ENCODE results near the gene PPT2. TPM values are rescaled to one million over a fixed set of nuclear protein-coding genes. Genes with fewer than 3 reads are reported as not detected.

The PPT2 gene
- total RNA-seq, 1 experiment from 2014 or later, result 14.4 TPM

- no peak overlapping the region for H3K27ac ChIP-seq (ENCODE audit: low read length)
- no peaks in the 10 kb centered on the region for H3K27me3 ChIP-seq (ENCODE audit: low read length)
- H3K9ac ChIP-seq (ENCODE audit: low read length), result no peak overlapping the region
- H3K4me1 ChIP-seq (ENCODE audit: low read length), result no peaks in the 10 kb centered on the region
- no peaks in the 10 kb centered on the region for H3K9me2 ChIP-seq (replicated peaks; ENCODE audit: insufficient read depth, low read length)
- H4K20me1 ChIP-seq (ENCODE audit: insufficient read depth, low read depth, low read length), result no peaks in the 10 kb centered on the region
- H3K4me3 ChIP-seq (ENCODE audit: low read length), result no peak overlapping the region
- H3K4me2 ChIP-seq (ENCODE audit: low read depth, low read length, poor library complexity, severe bottlenecking), result no peak overlapping the region
- H3K36me3 ChIP-seq (ENCODE audit: insufficient read depth, low read length), result peaks cover 3% of the 10 kb centered on the region
- no peak for DNase-seq
- H3K9me3 ChIP-seq (ENCODE audit: low read length), result no peaks in the 10 kb centered on the region
- H2AFZ ChIP-seq (ENCODE audit: low read length), result no peak overlapping the region
- no peaks in the 10 kb centered on the region for H3K79me2 ChIP-seq (ENCODE audit: low read length)
Measured at GRCh38 chr6:32111424-32112066, 42.4 kb upstream of the PPT2 start.

GRCh38 chr6:32112431-32112980 lies 41.4 kb upstream of the PPT2 start:
- Histone ChIP-seq H3K79me2 (ENCODE audit: low read length) (no peaks in the 10 kb centered on the region), H2AFZ (ENCODE audit: low read length) (no peak overlapping the region), H3K4me2 (ENCODE audit: low read depth, low read length, poor library complexity, severe bottlenecking) (no peak overlapping the region), H3K9me3 (ENCODE audit: low read length) (no peaks in the 10 kb centered on the region), H3K36me3 (ENCODE audit: insufficient read depth, low read length) (peaks cover 3% of the 10 kb centered on the region), H3K4me3 (ENCODE audit: low read length) (no peak overlapping the region), H3K9ac (ENCODE audit: low read length) (no peak overlapping the region), H3K9me2 (replicated peaks; ENCODE audit: insufficient read depth, low read length) (no peaks in the 10 kb centered on the region), H3K4me1 (ENCODE audit: low read length) (no peaks in the 10 kb centered on the region), H4K20me1 (ENCODE audit: insufficient read depth, low read depth, low read length) (no peaks in the 10 kb centered on the region), H3K27ac (ENCODE audit: low read length) (no peak overlapping the region), H3K27me3 (ENCODE audit: low read length) (no peaks in the 10 kb centered on the region)
- no peak for DNase-seq

GRCh38 chr6:32113386-32114352 lies 40.3 kb upstream of the PPT2 start:
- no peaks in the 10 kb centered on the region for H3K4me1 ChIP-seq (ENCODE audit: low read length)
- no peaks in the 10 kb centered on the region for H3K27me3 ChIP-seq (ENCODE audit: low read length)
- no peaks in the 10 kb centered on the region for H3K79me2 ChIP-seq (ENCODE audit: low read length)
- H3K4me3 ChIP-seq (ENCODE audit: low read length), result no peak overlapping the region
- H2AFZ ChIP-seq (ENCODE audit: low read length), result no peak overlapping the region
- no peaks in the 10 kb centered on the region for H3K9me2 ChIP-seq (replicated peaks; ENCODE audit: insufficient read depth, low read length)
- no peaks in the 10 kb centered on the region for H4K20me1 ChIP-seq (ENCODE audit: insufficient read depth, low read depth, low read length)
- DNase-seq, result no peak
- no peak overlapping the region for H3K27ac ChIP-seq (ENCODE audit: low read length)
- no peaks in the 10 kb centered on the region for H3K9me3 ChIP-seq (ENCODE audit: low read length)
- peaks cover 7% of the 10 kb centered on the region for H3K36me3 ChIP-seq (ENCODE audit: insufficient read depth, low read length)
- no peak overlapping the region for H3K4me2 ChIP-seq (ENCODE audit: low read depth, low read length, poor library complexity, severe bottlenecking)
- H3K9ac ChIP-seq (ENCODE audit: low read length), result no peak overlapping the region

- no peaks in the 10 kb centered on the region for H3K9me2 ChIP-seq (replicated peaks; ENCODE audit: insufficient read depth, low read length)
- no peak for DNase-seq
- no peak overlapping the region for H3K9ac ChIP-seq (ENCODE audit: low read length)
- H3K4me3 ChIP-seq (ENCODE audit: low read length), result no peak overlapping the region
- no peaks in the 10 kb centered on the region for H3K4me1 ChIP-seq (ENCODE audit: low read length)
- no peaks in the 10 kb centered on the region for H3K79me2 ChIP-seq (ENCODE audit: low read length)
- H3K27me3 ChIP-seq (ENCODE audit: low read length), result no peaks in the 10 kb centered on the region
- no peak overlapping the region for H3K27ac ChIP-seq (ENCODE audit: low read length)
- no peaks in the 10 kb centered on the region for H3K9me3 ChIP-seq (ENCODE audit: low read length)
- H3K4me2 ChIP-seq (ENCODE audit: low read depth, low read length, poor library complexity, severe bottlenecking), result no peak overlapping the region
- H2AFZ ChIP-seq (ENCODE audit: low read length), result no peak overlapping the region
- H3K36me3 ChIP-seq (ENCODE audit: insufficient read depth, low read length), result peaks cover 7% of the 10 kb centered on the region
- H4K20me1 ChIP-seq (ENCODE audit: insufficient read depth, low read depth, low read length), result no peaks in the 10 kb centered on the region
Measured at GRCh38 chr6:32114796-32115195, 39.1 kb upstream of the PPT2 start.

GRCh38 chr6:32115623-32116022 lies 38.3 kb upstream of the PPT2 start:
- no peaks in the 10 kb centered on the region for H3K79me2 ChIP-seq (ENCODE audit: low read length)
- no peak overlapping the region for H3K9ac ChIP-seq (ENCODE audit: low read length)
- no peaks in the 10 kb centered on the region for H3K9me2 ChIP-seq (replicated peaks; ENCODE audit: insufficient read depth, low read length)
- peaks cover 7% of the 10 kb centered on the region for H3K36me3 ChIP-seq (ENCODE audit: insufficient read depth, low read length)
- no peaks in the 10 kb centered on the region for H4K20me1 ChIP-seq (ENCODE audit: insufficient read depth, low read depth, low read length)
- H3K9me3 ChIP-seq (ENCODE audit: low read length), result no peaks in the 10 kb centered on the region
- no peaks in the 10 kb centered on the region for H3K4me1 ChIP-seq (ENCODE audit: low read length)
- no peak overlapping the region for H2AFZ ChIP-seq (ENCODE audit: low read length)
- H3K27me3 ChIP-seq (ENCODE audit: low read length), result no peaks in the 10 kb centered on the region
- no peak overlapping the region for H3K27ac ChIP-seq (ENCODE audit: low read length)
- no peak for DNase-seq
- no peak overlapping the region for H3K4me3 ChIP-seq (ENCODE audit: low read length)
- H3K4me2 ChIP-seq (ENCODE audit: low read depth, low read length, poor library complexity, severe bottlenecking), result no peak overlapping the region

GRCh38 chr6:32116674-32117073 lies 37.3 kb upstream of the PPT2 start:
- no peaks in the 10 kb centered on the region for H3K79me2 ChIP-seq (ENCODE audit: low read length)
- peak; percentile 64 for DNase-seq
- no peak overlapping the region for H3K9ac ChIP-seq (ENCODE audit: low read length)
- no peak overlapping the region for H2AFZ ChIP-seq (ENCODE audit: low read length)
- H3K27ac ChIP-seq (ENCODE audit: low read length), result no peak overlapping the region
- H3K9me3 ChIP-seq (ENCODE audit: low read length), result no peaks in the 10 kb centered on the region
- H3K9me2 ChIP-seq (replicated peaks; ENCODE audit: insufficient read depth, low read length), result no peaks in the 10 kb centered on the region
- H3K4me1 ChIP-seq (ENCODE audit: low read length), result no peaks in the 10 kb centered on the region
- H3K27me3 ChIP-seq (ENCODE audit: low read length), result no peaks in the 10 kb centered on the region
- peaks cover 7% of the 10 kb centered on the region for H3K36me3 ChIP-seq (ENCODE audit: insufficient read depth, low read length)
- H3K4me2 ChIP-seq (ENCODE audit: low read depth, low read length, poor library complexity, severe bottlenecking), result no peak overlapping the region
- no peaks in the 10 kb centered on the region for H4K20me1 ChIP-seq (ENCODE audit: insufficient read depth, low read depth, low read length)
- H3K4me3 ChIP-seq (ENCODE audit: low read length), result no peak overlapping the region

GRCh38 chr6:32117461-32117860 lies 36.5 kb upstream of the PPT2 start:
- Histone ChIP-seq H3K27ac (ENCODE audit: low read length) (no peak overlapping the region), H3K9ac (ENCODE audit: low read length) (no peak overlapping the region), H3K9me3 (ENCODE audit: low read length) (no peaks in the 10 kb centered on the region), H3K4me1 (ENCODE audit: low read length) (no peaks in the 10 kb centered on the region), H3K4me3 (ENCODE audit: low read length) (no peak overlapping the region), H3K79me2 (ENCODE audit: low read length) (no peaks in the 10 kb centered on the region), H3K27me3 (ENCODE audit: low read length) (no peaks in the 10 kb centered on the region), H4K20me1 (ENCODE audit: insufficient read depth, low read depth, low read length) (no peaks in the 10 kb centered on the region), H3K36me3 (ENCODE audit: insufficient read depth, low read length) (peaks cover 7% of the 10 kb centered on the region), H2AFZ (ENCODE audit: low read length) (no peak overlapping the region), H3K4me2 (ENCODE audit: low read depth, low read length, poor library complexity, severe bottlenecking) (no peak overlapping the region), H3K9me2 (replicated peaks; ENCODE audit: insufficient read depth, low read length) (no peaks in the 10 kb centered on the region)
- no peak for DNase-seq
